Skeletal muscle satellite cell (primary cell): ENCODE measurements around the gene S100PBP.
"Not testable (repeated sequence)": the region's sequence is repeated elsewhere in the genome, so short reads cannot be mapped to it uniquely, and the experiment has no call there.

Experiments used
- H3K27me3 ChIP-seq: 2 replicates; pipeline ENCODE4 v1.7.0; 2013; ENCODE audit warnings: low read length; ENCODE audit not compliant: control insufficient read depth, insufficient read depth
- H3K36me3 ChIP-seq: 2 replicates; pipeline ENCODE4 v1.7.0; 2013; ENCODE audit warnings: mild to moderate bottlenecking, control low read depth, low read length; ENCODE audit not compliant: insufficient read depth
- H3K4me1 ChIP-seq: 2 replicates; pipeline ENCODE4 v1.7.0; 2013; ENCODE audit warnings: low read length; ENCODE audit not compliant: control insufficient read depth, insufficient read depth
- H3K4me2 ChIP-seq: 2 replicates; pipeline ENCODE4 v1.7.0; 2013; ENCODE audit warnings: mild to moderate bottlenecking, low read length
- H3K4me3 ChIP-seq: 2 replicates; pipeline ENCODE4 v1.7.0; 2013; ENCODE audit warnings: low read length
- H3K9ac ChIP-seq: 2 replicates; pipeline ENCODE4 v1.7.0; 2013; ENCODE audit warnings: mild to moderate bottlenecking, low read depth, low read length, moderate library complexity
- H3K9me3 ChIP-seq: replicated peaks from 2 replicates; pipeline ENCODE4 v1.7.0; 2013; ENCODE audit warnings: mild to moderate bottlenecking, control low read depth, low read length

S100PBP gene

DNA sequence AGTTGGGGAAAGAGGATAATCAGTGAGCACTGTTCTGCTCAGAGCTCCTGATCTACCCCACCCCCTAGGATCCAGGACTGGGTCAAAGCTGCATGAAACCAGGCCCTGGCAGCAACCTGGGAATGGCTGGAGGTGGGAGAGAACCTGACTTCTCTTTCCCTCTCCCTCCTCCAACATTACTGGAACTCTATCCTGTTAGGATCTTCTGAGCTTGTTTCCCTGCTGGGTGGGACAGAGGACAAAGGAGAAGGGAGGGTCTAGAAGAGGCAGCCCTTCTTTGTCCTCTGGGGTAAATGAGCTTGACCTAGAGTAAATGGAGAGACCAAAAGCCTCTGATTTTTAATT lies 43.0 kb upstream of the S100PBP start:
- no peak overlapping the region for H3K4me2 ChIP-seq
- no peaks in the 10 kb centered on the region for H3K27me3 ChIP-seq
- no peak overlapping the region for H3K9ac ChIP-seq
- H3K36me3 ChIP-seq, result peaks cover 40% of the 10 kb centered on the region
- H3K4me3 ChIP-seq, result no peak overlapping the region
- H3K9me3 ChIP-seq, result no peaks in the 10 kb centered on the region
- H3K4me1 ChIP-seq, result peaks cover 16% of the 10 kb centered on the region

DNA sequence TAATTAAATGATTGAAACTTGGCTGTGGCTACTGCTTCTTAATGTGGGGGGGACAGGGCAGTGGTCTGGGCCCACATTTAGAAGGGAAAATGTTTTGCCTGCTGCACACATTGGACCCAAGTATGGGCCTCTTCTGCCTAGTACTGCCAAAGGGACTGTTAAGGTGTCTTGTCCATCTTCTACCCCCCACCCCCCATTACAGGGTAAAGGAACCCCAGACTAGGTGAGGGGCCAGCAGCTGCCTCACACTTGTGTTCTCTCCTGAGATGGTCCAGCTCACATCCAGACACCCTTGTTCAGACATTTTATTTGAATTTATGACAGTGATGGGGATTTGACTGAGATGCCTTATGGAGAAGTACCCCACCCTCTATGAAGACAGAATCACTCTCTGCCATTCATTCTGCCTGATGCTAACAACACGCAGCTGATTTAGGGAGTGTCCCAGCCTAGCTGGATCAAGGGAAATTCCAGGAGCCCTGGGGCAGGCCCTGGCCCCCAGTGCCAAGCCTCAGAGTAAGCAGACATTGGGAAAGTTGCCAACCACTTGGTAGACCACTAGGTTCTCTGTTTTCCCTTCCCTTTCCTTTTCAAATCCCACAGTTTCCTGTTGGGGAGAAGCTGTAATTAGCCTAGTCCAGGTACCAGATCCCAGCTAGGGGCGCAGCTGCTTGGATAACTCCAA lies 42.4 kb upstream of the S100PBP start:
- Histone ChIP-seq H3K4me1 (peaks cover 12% of the 10 kb centered on the region), H3K36me3 (peaks cover 46% of the 10 kb centered on the region), H3K9ac (no peak overlapping the region), H3K27me3 (no peaks in the 10 kb centered on the region), H3K4me3 (no peak overlapping the region), H3K4me2 (no peak overlapping the region), H3K9me3 (no peaks in the 10 kb centered on the region)

DNA sequence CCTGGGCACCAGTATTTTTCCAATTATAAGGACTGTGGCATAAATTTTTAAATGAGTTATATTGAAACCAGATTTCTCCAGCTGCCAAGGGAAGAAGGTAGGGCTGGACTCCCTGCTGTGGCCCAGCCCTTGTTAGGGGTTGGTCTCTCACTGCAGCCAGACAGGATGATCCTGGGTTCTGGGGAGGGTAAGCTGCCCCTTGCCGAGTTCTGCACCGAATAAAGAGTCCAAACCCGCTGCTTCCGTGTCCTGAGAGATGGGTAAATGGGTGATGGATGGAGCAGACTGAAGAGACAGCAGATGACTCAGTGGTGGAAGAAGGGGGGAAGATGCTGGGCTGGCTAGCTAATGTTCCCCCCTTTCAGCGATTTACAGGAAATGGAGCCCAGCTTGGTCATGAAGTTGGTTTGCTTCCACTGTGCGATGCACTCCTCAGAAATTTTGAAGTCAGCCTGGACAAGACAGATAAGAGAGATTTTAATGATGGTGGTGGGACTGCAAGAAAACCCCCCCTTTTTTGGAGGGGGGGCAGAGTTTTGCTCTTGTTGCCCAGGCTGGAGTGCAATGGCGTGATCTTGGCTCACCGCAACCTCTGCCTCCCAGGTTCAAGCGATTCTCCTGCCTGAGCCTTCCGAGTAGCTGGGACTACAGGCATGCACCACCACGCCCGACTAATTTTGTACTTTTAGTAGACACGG lies 41.7 kb upstream of the S100PBP start:
- Histone ChIP-seq H3K9ac (no peak overlapping the region), H3K4me2 (no peak overlapping the region), H3K9me3 (no peaks in the 10 kb centered on the region), H3K36me3 (peaks cover 52% of the 10 kb centered on the region), H3K4me1 (peaks cover 12% of the 10 kb centered on the region), H3K27me3 (no peaks in the 10 kb centered on the region), H3K4me3 (no peak overlapping the region)

DNA sequence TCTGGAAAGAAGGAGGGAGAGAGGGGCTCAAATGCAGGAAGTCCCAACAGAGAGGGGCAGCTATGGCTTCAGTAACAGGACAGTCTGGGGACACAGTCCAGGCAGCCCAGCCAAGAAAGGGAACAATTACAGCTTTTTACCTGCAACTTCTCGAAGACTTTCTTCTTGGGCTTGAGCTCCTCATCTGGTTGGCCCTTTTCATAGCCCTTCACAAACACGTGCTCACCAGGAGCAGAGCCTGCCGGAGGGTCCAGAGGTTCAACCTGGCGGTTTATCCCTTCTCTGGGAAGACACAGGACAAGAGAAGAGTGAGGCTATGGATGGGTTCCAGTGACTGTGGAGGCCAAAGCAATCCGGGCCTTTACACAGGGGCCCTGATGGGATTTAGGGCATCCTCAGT lies 38.2 kb upstream of the S100PBP start:
- peaks cover 12% of the 10 kb centered on the region for H3K4me1 ChIP-seq
- no peaks in the 10 kb centered on the region for H3K9me3 ChIP-seq
- H3K4me2 ChIP-seq, result no peak overlapping the region
- no peak overlapping the region for H3K4me3 ChIP-seq
- H3K36me3 ChIP-seq, result peaks cover 72% of the 10 kb centered on the region
- no peaks in the 10 kb centered on the region for H3K27me3 ChIP-seq
- H3K9ac ChIP-seq, result no peak overlapping the region

DNA sequence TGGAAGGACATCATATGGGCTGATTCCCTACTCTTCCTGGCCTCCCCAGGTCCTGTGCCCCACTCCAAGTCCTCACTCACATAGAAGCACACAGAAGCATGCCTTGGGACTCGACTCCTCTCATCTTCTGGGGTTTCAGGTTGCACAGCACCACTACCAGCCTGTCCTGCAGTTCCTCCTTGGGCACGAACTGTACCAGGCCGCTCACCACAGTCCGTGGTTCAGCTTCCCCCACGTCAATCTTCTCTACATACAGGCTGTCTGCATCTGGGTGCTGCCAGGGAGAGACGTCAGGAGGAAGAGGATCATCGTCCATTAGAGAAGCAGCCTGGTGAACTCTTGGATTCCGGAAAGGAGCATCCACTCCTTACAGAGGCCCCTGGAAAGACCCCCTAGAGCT lies 37.4 kb upstream of the S100PBP start:
- H3K4me2 ChIP-seq, result no peak overlapping the region
- H3K4me1 ChIP-seq, result peaks cover 10% of the 10 kb centered on the region
- H3K9me3 ChIP-seq, result no peaks in the 10 kb centered on the region
- peaks cover 69% of the 10 kb centered on the region for H3K36me3 ChIP-seq
- H3K27me3 ChIP-seq, result no peaks in the 10 kb centered on the region
- no peak overlapping the region for H3K4me3 ChIP-seq
- H3K9ac ChIP-seq, result no peak overlapping the region

DNA sequence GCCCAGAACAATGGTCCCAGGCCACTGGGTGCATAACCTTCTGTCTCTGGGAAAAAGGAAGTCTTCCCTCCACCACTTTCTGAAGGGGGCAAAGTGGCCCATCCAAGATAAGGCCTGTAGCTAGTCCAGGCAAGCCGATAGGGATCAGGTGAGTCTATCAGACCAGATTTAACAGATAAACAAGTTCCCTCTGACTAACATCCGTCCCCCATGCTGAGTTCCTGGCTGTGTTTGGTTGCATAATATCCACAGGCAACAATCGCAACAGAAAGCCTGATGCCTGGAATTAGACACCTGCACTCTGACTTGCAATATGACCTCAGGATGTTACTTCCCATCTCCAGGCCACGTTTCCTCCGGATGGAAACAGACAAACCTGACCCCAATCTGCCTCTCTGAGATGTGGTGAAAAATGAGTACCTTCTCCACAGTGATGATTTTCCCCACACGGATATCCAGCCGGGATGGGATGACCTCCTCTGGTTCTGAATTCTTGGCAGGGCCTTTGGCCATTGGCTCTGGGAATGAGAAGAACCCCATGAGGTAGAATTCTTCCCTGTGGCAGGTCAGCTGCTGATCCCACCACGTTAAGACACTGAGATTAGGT lies 36.7 kb upstream of the S100PBP start:
- Histone ChIP-seq H3K27me3 (no peaks in the 10 kb centered on the region), H3K4me2 (no peak overlapping the region), H3K36me3 (peaks cover 62% of the 10 kb centered on the region), H3K4me1 (peaks cover 2% of the 10 kb centered on the region), H3K9me3 (no peaks in the 10 kb centered on the region), H3K4me3 (no peak overlapping the region), H3K9ac (no peak overlapping the region)

DNA sequence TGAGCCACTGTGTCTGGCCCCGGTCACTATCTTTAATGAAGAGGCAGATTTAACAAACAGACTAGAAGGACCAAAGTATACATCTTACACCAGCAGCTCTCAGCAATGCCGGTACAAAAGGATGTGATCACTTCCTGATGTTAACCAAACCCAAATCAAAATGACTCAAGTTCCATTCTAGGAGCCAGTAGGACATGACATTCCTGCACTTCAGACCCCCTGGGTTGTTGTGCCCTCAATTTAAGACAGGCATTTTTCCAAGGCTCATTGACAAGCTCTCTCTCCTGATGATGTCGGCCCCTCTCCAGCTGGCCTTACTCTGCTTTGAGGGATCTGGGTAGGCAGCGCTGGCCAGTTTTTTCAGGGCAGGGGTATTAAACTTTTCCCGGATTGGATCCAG lies 35.4 kb upstream of the S100PBP start:
- H3K9me3 ChIP-seq, result no peaks in the 10 kb centered on the region
- no peak overlapping the region for H3K4me2 ChIP-seq
- H3K9ac ChIP-seq, result no peak overlapping the region
- H3K4me3 ChIP-seq, result no peak overlapping the region
- H3K27me3 ChIP-seq, result no peaks in the 10 kb centered on the region
- no peaks in the 10 kb centered on the region for H3K4me1 ChIP-seq
- peaks cover 71% of the 10 kb centered on the region for H3K36me3 ChIP-seq

DNA sequence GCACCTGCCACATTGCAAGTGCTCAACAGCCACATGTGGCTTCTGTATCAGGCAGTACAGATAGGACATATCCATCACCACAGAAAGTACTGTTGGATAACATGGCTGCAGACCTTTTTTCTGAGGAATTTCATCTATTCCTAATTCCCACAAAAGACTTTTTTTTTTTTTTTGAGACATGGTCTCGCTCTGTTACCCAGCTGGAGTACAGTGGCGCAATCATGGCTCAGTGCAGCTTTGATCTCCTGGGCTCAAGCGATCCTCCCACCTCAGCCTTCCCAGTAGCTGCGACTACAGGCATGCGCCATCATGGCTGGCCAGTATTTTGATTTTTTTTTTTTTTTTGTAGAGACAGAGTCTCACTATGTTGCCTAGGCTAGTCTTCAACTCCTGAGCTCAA lies 33.6 kb upstream of the S100PBP start:
- peaks cover 73% of the 10 kb centered on the region for H3K36me3 ChIP-seq

DNA sequence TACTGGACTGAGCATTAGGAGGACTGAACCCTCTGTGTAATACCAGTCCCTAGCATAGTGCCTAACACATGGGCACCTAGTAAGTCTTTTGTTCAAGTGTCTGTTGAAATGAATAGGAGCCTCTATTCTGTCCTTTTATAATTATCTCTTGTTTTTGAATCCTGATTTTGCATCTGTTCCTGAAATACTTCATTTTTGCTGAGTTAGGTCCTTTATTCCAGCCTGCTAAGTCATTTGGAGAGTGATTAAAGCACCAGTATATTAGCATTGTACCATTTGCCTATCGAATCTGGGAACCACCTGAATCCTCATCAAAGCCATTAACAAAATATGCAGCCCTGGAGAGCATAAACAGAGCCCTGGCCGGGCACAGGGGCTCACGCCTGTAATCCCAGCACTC lies 32.6 kb upstream of the S100PBP start:
- peaks cover 67% of the 10 kb centered on the region for H3K36me3 ChIP-seq

More for the DNA sequence above, 33.6 kb upstream of the S100PBP start:
- H3K4me1 ChIP-seq, result peaks cover 4% of the 10 kb centered on the region
- H3K27me3 ChIP-seq, result no peaks in the 10 kb centered on the region
- H3K9me3 ChIP-seq, result no peaks in the 10 kb centered on the region
- H3K4me2 ChIP-seq, result no peak overlapping the region
- no peak overlapping the region for H3K9ac ChIP-seq
- H3K4me3 ChIP-seq, result no peak overlapping the region

DNA sequence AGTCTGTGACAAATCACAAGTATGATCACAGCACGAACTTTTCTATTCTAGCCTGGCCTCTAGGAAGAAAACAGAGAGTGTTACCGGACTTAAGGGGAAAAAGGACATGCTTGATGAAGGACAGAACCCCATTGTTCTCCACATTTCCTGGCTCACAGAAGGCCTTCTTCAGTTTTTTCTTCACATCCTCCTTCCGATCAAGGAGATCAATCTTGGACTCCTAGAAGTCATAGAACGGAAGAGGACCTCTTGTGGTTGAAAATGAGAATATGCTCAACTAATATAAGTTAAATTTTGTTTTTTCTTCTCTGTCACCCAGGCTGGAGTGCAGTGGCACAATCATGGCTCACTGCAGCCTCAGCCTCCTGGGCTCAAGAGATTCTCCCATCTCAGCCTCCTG lies 30.6 kb upstream of the S100PBP start:
- no peaks in the 10 kb centered on the region for H3K9me3 ChIP-seq
- H3K4me3 ChIP-seq, result no peak overlapping the region
- H3K9ac ChIP-seq, result no peak overlapping the region
- no peak overlapping the region for H3K4me2 ChIP-seq
- peaks cover 59% of the 10 kb centered on the region for H3K36me3 ChIP-seq
- no peaks in the 10 kb centered on the region for H3K27me3 ChIP-seq
- H3K4me1 ChIP-seq, result peaks cover 10% of the 10 kb centered on the region

More for the DNA sequence above, 32.6 kb upstream of the S100PBP start:
- no peak overlapping the region for H3K4me3 ChIP-seq
- no peaks in the 10 kb centered on the region for H3K9me3 ChIP-seq
- H3K9ac ChIP-seq, result no peak overlapping the region
- no peak overlapping the region for H3K4me2 ChIP-seq
- peaks cover 8% of the 10 kb centered on the region for H3K4me1 ChIP-seq
- H3K27me3 ChIP-seq, result no peaks in the 10 kb centered on the region

DNA sequence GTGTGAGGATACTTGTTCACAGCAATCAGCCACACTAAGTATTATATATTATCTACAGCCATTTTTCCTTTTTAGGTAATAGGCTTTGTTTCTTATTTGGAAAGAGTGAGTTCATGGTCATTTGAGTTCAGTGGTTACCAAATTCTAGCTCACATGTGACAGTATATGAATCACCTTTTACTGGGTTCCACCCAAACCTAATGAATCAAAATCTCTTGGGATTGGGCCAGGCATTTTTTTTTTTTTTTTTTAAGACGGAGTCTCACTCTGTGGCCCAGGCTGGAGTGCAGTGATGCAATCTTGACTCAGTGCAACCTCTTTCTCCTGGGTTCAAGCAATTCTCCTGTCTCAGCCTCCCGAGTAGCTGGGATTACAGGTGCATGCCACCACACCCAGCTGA lies 28.1 kb upstream of the S100PBP start:
- peaks cover 58% of the 10 kb centered on the region for H3K36me3 ChIP-seq
- not testable (repeated sequence) for H3K4me3 ChIP-seq, H3K9me3 ChIP-seq, H3K4me2 ChIP-seq, H3K27me3 ChIP-seq, H3K9ac ChIP-seq
- peaks cover 15% of the 10 kb centered on the region for H3K4me1 ChIP-seq

DNA sequence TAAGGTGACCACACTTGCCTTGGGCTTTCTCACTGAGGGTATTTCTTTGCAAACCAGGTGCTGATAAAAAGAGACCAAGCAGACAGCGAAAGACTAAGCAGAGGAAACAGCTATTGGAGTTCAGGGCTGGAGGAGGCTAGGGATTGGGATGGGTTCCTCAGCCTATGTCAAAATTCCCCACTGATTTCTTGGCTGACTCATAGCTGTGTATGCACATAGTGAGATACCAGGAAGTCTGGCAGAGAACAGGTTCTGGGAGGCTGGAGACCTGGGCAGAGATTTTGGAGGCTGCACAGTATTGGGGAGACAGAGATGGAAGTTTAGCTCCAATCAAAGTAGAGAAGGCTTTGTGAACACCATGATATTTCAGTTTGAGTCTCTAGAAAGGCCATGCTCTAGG lies 25.6 kb upstream of the S100PBP start:
- Histone ChIP-seq H3K4me2 (no peak overlapping the region), H3K27me3 (no peaks in the 10 kb centered on the region), H3K4me1 (peaks cover 25% of the 10 kb centered on the region), H3K4me3 (no peak overlapping the region), H3K9me3 (no peaks in the 10 kb centered on the region), H3K9ac (no peak overlapping the region), H3K36me3 (peaks cover 48% of the 10 kb centered on the region)
